GM12873 (cell line): Measurements from ENCODE around the gene HOXD13.
A peak's percentile ranks its signal among the peaks of the same experiment; 100 is the strongest.

ENCODE experiments used
- CTCF ChIP-seq: IDR thresholded peaks from 2 replicates; pipeline ENCODE4 v1.5.1; 2012; ENCODE audit warnings: low read depth, mild to moderate bottlenecking, moderate library complexity, low read length, control low read depth; ENCODE audit not compliant: insufficient read depth; ENCODE audit errors: missing control alignments

The HOXD13 gene

GRCh38 chr2:176078541-176079284 is 13.8 kb upstream of the HOXD13 start:
- TF ChIP-seq CTCF, result no peak

- no peak for TF ChIP-seq CTCF
These were observed 13.2 kb upstream of the HOXD13 start for GRCh38 chr2:176079285-176079830.

- peak; percentile 43 for TF ChIP-seq CTCF
These were observed 12.5 kb upstream of the HOXD13 start for GRCh38 chr2:176079831-176080539.

GRCh38 chr2:176080540-176081375 is 11.8 kb upstream of the HOXD13 start:
- no peak for TF ChIP-seq CTCF

GRCh38 chr2:176081376-176081836 is 11.1 kb upstream of the HOXD13 start:
- no peak for TF ChIP-seq CTCF

- no peak for TF ChIP-seq CTCF
These were observed 10.5 kb upstream of the HOXD13 start for GRCh38 chr2:176081837-176082524.
